Activated naive CD4-positive, alpha-beta T cell treated with anti-CD3 and anti-CD28 coated beads for 36 hours (primary cell): ENCODE data around the gene CSTF1. TPM values are rescaled to one million over a fixed set of nuclear protein-coding genes. Genes with fewer than 3 reads are reported as not detected.

ENCODE experiments used
- CTCF ChIA-PET: fragments of 350-600 bp; sonication (Branson Sonifier 250); formaldehyde crosslinking; loops from one replicate; lab custom pipeline; 2021; ENCODE audit warnings: antibody characterized with exemption; lab: Charles Lee
- DNase-seq: peaks from one replicate; pipeline ENCODE4 v3.0.0-alpha.2; 2020
- H3K27ac Mint-ChIP-seq: one replicate; pipeline ENCODE4 v1.8.0; 2021; ENCODE audit warnings: mild to moderate bottlenecking, mixed read lengths
- H3K27me3 Mint-ChIP-seq: one replicate; pipeline ENCODE4 v1.8.0; 2021; ENCODE audit warnings: low read depth, mixed read lengths
- H3K36me3 Mint-ChIP-seq: one replicate; pipeline ENCODE4 v1.8.0; 2021; ENCODE audit warnings: low read depth, mixed read lengths
- H3K4me1 Mint-ChIP-seq: one replicate; pipeline ENCODE4 v1.8.0; 2021; ENCODE audit warnings: low read depth, mixed read lengths
- H3K4me3 Mint-ChIP-seq: one replicate; pipeline ENCODE4 v1.8.0; 2021; ENCODE audit warnings: mild to moderate bottlenecking, moderate library complexity, mixed read lengths
- H3K9me3 Mint-ChIP-seq: one replicate; pipeline ENCODE4 v1.8.0; 2021; ENCODE audit warnings: mixed read lengths
- intact Hi-C: fragments of 100-400 bp; cut with micrococcal nuclease; formaldehyde crosslinking; loops from one replicate; pipeline ENCODE4 v1.15.1; 2023
- total RNA-seq, 2 experiments: library from RNA; stranded (reverse); gene quantifications; one replicate each; pipeline ENCODE4 v1.2.3, GENCODE V29; 2021

CSTF1 gene
- total RNA-seq, 2 experiments from 2014 or later = 68.0 to 70.7 TPM

- Mint-ChIP-seq H3K27ac (no peak overlapping the region), H3K36me3 (peaks cover 6% of the 10 kb centered on the region), H3K4me3 (no peak overlapping the region), H3K9me3 (no peaks in the 10 kb centered on the region), H3K27me3 (no peaks in the 10 kb centered on the region), H3K4me1 (peaks cover 61% of the 10 kb centered on the region)
- no peak for DNase-seq
- intact Hi-C loops = no loop called here
- CTCF ChIA-PET = interaction anchor here (0.6 kb wide), 1 partner anchor 25 kb away, joined by 3 read pairs; no protein-coding TSS in a partner anchor
These were observed 39.0 kb downstream of the CSTF1 start for GRCh38 chr20:56431471-56431870.

DNA sequence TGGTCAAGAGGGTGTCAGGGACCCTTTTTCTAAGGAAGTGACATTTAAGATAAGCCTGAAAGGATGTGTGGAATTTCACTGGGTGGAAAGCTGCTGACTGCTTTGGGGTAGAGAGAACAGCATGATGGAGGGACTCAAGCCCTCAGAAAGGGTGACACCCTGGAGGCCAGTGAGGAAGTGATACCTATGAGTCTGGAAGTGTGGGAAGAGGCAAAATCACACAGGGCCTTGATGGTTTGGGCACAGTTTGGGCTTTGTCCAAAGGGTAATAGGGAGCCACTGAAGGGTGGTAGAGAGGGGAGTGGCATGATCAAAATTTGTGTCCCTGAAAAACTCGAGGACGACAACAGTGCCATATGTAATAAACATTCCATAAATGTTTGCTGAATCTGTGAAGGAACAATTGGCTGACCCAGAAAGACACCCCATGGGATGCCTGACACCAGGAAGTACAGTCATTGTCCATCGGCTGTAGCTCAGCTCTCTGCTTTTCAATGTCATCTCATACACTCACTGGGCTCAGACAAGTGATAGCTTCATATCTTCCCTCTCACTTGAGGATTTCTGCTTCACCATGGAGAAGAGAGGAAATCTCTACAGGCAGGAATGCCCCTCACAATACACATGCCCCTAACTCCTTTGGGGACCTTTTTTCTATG is 40.9 kb downstream of the CSTF1 start:
- DNase-seq = no peak
- H3K27ac Mint-ChIP-seq = peak overlapping the region; percentile 47
- intact Hi-C loops = no loop called here
- no peaks in the 10 kb centered on the region for H3K27me3 Mint-ChIP-seq
- H3K36me3 Mint-ChIP-seq = peaks cover 6% of the 10 kb centered on the region
- H3K9me3 Mint-ChIP-seq = no peaks in the 10 kb centered on the region
- CTCF ChIA-PET = interaction anchor here (0.9 to 1.5 kb wide), 2 partner anchors 11 to 96 kb away, joined by 3 to 6 read pairs; no protein-coding TSS in a partner anchor
- no peak overlapping the region for H3K4me3 Mint-ChIP-seq
- H3K4me1 Mint-ChIP-seq = peaks cover 51% of the 10 kb centered on the region

- H3K4me1 Mint-ChIP-seq = peaks cover 49% of the 10 kb centered on the region
- no peak overlapping the region for H3K27ac Mint-ChIP-seq
These were observed 41.4 kb downstream of the CSTF1 start for GRCh38 chr20:56433880-56434255.

GRCh38 chr20:56437196-56437960 is 44.9 kb downstream of the CSTF1 start:
- no peak overlapping the region for H3K4me3 Mint-ChIP-seq
- H3K27ac Mint-ChIP-seq = no peak overlapping the region
- H3K9me3 Mint-ChIP-seq = no peaks in the 10 kb centered on the region
- H3K27me3 Mint-ChIP-seq = no peaks in the 10 kb centered on the region
- peaks cover 49% of the 10 kb centered on the region for H3K4me1 Mint-ChIP-seq
- intact Hi-C loops = no loop called here
- CTCF ChIA-PET = no interaction called here
- no peak for DNase-seq
- peaks cover 3% of the 10 kb centered on the region for H3K36me3 Mint-ChIP-seq

More at GRCh38 chr20:56433880-56434255, 41.4 kb downstream of the CSTF1 start:
- Mint-ChIP-seq H3K4me3 (no peak overlapping the region), H3K36me3 (peaks cover 6% of the 10 kb centered on the region), H3K9me3 (no peaks in the 10 kb centered on the region), H3K27me3 (no peaks in the 10 kb centered on the region)
- DNase-seq = peak; percentile 35
- intact Hi-C loops = no loop called here
- CTCF ChIA-PET = interaction anchor here (0.9 to 1.5 kb wide), 2 partner anchors 12 to 97 kb away, joined by 3 to 6 read pairs; no protein-coding TSS in a partner anchor

DNA sequence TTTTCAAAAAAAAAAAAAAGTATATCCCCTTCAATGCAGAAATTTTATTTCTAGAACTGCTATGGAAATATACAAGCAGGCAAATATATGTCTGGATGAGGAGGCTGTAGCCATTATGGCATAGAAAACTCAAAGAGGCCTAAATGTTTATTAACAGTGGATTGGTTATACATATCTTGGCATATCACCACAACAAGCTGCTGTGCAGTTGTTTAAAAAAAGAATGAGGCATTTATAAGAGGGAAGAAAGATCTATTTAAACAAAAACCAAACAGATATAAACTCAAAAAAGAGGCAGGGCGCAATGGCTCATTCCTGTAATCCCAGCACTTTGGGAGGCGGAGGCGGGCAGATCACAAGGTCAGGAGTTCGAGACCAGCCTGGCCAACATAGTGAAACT is 45.8 kb downstream of the CSTF1 start:
- DNase-seq = no peak
- no peaks in the 10 kb centered on the region for H3K27me3 Mint-ChIP-seq
- H3K4me1 Mint-ChIP-seq = peaks cover 50% of the 10 kb centered on the region
- intact Hi-C loops = no loop called here
- CTCF ChIA-PET = interaction anchor here (1.7 kb wide), 1 partner anchor 43 kb away, joined by 3 read pairs; no protein-coding TSS in a partner anchor
- no peak overlapping the region for H3K27ac Mint-ChIP-seq
- peaks cover 2% of the 10 kb centered on the region for H3K36me3 Mint-ChIP-seq
- no peak overlapping the region for H3K4me3 Mint-ChIP-seq
- no peaks in the 10 kb centered on the region for H3K9me3 Mint-ChIP-seq

GRCh38 chr20:56439771-56440291 is 47.4 kb downstream of the CSTF1 start:
- H3K9me3 Mint-ChIP-seq = no peaks in the 10 kb centered on the region
- H3K4me3 Mint-ChIP-seq = no peak overlapping the region
- intact Hi-C loops = loop anchor here (1.0 kb wide), 4 partner anchors 11 to 48 kb away; partner anchors contain the start of genes AURKA, CASS4 and CSTF1
- peaks cover 40% of the 10 kb centered on the region for H3K4me1 Mint-ChIP-seq
- CTCF ChIA-PET = interaction anchor here (1.2 to 1.7 kb wide), 2 partner anchors 17 to 45 kb away, joined by 3 read pairs; no protein-coding TSS in a partner anchor
- DNase-seq = peak; percentile 38
- H3K36me3 Mint-ChIP-seq = peaks cover 3% of the 10 kb centered on the region
- H3K27ac Mint-ChIP-seq = peak overlapping the region; percentile 77
- H3K27me3 Mint-ChIP-seq = no peaks in the 10 kb centered on the region

DNA sequence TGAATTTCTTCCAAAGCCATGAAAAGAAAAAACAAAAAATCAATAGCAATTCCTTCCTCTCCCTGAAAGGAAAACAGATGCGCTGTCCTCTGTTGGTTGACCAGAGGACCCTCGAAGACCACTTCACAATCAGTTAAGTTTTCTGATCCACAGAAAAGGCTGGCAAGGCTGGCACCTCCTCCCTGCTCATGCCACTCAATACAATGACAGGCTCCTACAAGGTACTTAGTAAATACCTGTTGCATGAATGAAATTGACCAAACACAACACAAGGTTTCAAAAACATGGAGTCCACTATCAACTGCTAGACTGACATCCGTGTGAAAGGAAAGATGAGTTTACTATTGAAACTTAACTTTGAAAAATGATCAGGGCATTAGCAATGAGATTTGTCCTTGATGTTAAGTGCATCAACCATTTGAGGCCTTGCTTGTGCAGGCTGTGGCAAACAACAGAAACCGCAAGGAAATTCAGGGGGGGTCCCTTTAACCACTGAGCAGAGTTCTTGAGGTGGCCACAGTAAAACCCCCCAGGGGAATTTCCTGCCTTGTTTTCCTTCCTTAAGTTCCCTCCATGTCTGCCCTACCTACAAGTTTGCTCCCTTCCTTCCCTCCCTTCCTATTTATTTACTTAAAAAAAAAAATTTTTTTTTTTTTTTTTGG is 48.0 kb downstream of the CSTF1 start:
- peaks cover 3% of the 10 kb centered on the region for H3K36me3 Mint-ChIP-seq
- DNase-seq = peak; percentile 89
- H3K27ac Mint-ChIP-seq = peak overlapping the region; percentile 77
- CTCF ChIA-PET = interaction anchor here (1.2 kb wide), 1 partner anchor 18 kb away, joined by 3 read pairs; no protein-coding TSS in a partner anchor
- intact Hi-C loops = loop anchor here (1.0 kb wide), 5 partner anchors 11 to 48 kb away; partner anchors contain the start of genes AURKA, CASS4, CSTF1 and RTF2
- no peaks in the 10 kb centered on the region for H3K27me3 Mint-ChIP-seq
- H3K4me1 Mint-ChIP-seq = peaks cover 38% of the 10 kb centered on the region
- H3K9me3 Mint-ChIP-seq = no peaks in the 10 kb centered on the region
- no peak overlapping the region for H3K4me3 Mint-ChIP-seq

DNA sequence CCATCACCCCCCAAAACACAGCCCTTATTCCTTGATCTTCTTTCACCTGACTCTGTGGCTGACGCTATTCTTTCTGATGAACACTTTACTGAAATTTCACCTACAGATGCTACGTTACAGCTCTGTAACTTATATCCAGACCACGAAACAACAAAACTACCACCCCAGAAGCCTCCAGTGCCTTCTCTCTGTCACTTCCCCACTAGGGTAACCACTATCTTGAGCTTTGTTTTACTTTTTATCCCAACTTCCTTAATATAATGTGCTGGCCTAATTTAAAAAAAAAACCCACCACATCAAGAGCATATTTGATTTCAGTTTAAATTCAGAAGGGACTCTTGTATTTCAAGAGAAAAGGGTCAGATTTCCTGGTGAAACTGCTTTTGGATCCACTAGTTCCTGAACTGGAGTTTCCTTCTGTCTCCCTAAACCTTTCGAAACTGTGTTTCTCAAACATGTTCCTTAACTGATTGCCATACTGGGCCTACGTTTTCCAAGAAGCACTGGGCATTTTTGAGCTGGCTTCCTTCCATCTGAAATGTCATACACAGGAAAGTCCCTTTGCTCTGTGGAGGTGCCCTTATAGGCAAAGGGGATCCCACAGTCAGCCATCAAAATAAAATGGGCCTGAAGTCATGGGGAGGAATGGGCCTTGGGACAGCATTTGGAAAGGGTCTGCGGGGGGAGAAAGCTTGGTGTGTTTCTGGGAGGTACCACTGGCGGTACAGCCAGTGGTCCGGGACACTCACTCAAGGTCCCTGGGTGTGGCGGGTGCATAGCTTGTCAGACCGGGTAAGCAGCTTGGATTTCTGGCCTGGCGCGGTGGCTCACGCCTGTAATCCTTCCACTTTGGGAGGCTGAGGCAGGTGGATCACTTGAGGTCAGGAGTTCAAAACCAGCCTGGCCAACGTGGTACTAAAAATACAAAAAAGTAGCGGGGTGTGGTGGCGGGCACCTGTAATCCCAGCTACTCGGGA is 50.2 kb downstream of the CSTF1 start:
- intact Hi-C loops = no loop called here
- H3K9me3 Mint-ChIP-seq = no peaks in the 10 kb centered on the region
- peak; percentile 30 for DNase-seq
- peaks cover 3% of the 10 kb centered on the region for H3K36me3 Mint-ChIP-seq
- H3K27me3 Mint-ChIP-seq = no peaks in the 10 kb centered on the region
- peak overlapping the region; percentile 77 for H3K27ac Mint-ChIP-seq
- peaks cover 38% of the 10 kb centered on the region for H3K4me1 Mint-ChIP-seq
- H3K4me3 Mint-ChIP-seq = no peak overlapping the region
- CTCF ChIA-PET = interaction anchor here (0.8 kb wide), 1 partner anchor 19 kb away, joined by 6 read pairs; no protein-coding TSS in a partner anchor

GRCh38 chr20:56443654-56444540 is 51.5 kb downstream of the CSTF1 start:
- DNase-seq = no peak
- no peak overlapping the region for H3K4me3 Mint-ChIP-seq
- H3K9me3 Mint-ChIP-seq = no peaks in the 10 kb centered on the region
- H3K4me1 Mint-ChIP-seq = peaks cover 31% of the 10 kb centered on the region
- intact Hi-C loops = no loop called here
- peak overlapping the region; percentile 26 for H3K27ac Mint-ChIP-seq
- CTCF ChIA-PET = no interaction called here
- no peaks in the 10 kb centered on the region for H3K27me3 Mint-ChIP-seq
- peaks cover 3% of the 10 kb centered on the region for H3K36me3 Mint-ChIP-seq

GRCh38 chr20:56445130-56445529 is 52.7 kb downstream of the CSTF1 start:
- Mint-ChIP-seq H3K9me3 (no peaks in the 10 kb centered on the region), H3K27ac (no peak overlapping the region), H3K27me3 (no peaks in the 10 kb centered on the region), H3K4me1 (peaks cover 23% of the 10 kb centered on the region), H3K36me3 (peaks cover 3% of the 10 kb centered on the region), H3K4me3 (no peak overlapping the region)
- no peak for DNase-seq
- CTCF ChIA-PET = interaction anchor here (0.6 kb wide), 1 partner anchor 69 kb away, joined by 5 read pairs; no protein-coding TSS in a partner anchor
- intact Hi-C loops = no loop called here
